ENCODE data around the gene SLC22A4.

Gene SLC22A4

GRCh38 chr5:132376694-132377641 is 82.8 kb downstream of the SLC22A4 start:
- DNase-seq (ENCODE audit: low spot score), result no peak

DNA sequence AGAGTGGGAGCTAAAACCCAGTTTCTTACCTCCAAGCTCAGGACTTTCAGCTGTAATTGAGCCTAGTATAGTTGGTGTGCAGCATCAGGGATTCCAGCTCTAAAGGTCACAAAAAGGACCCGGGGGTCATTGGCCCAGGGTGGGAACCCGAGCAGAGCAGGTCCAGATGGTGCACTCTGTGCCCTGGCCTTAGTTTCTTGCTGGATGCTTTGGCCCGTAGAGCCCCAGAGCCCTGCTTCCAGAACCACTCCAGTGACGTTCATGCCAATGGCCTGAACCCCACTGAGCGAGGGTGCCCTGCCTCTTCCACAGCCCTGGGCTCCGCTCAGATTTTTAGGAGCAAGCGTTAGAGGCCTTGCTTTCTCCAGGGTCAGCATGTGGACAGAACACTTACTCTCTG is 83.5 kb downstream of the SLC22A4 start:
- no peak for DNase-seq (ENCODE audit: low spot score)

DNA sequence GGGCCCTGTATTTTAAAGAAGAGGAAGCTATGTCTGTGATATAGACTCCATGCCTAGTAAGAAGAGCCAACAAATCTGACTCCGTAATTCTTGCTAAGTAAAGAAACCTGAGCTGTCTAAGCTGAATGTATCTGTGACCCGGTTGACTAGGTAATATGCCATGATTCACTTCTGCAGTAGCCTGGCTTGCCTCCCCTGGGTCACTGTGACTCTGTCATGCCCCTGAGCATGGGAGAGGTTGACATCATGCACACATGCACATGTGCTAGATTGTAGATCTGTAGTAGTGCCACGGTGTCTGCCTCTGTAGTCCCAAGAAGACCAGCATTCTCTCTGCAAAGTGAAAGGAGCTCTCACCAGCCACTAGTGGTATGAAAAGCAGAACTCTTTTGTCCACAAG is 84.4 kb downstream of the SLC22A4 start:
- DNase-seq (ENCODE audit: low spot score), result no peak

DNA sequence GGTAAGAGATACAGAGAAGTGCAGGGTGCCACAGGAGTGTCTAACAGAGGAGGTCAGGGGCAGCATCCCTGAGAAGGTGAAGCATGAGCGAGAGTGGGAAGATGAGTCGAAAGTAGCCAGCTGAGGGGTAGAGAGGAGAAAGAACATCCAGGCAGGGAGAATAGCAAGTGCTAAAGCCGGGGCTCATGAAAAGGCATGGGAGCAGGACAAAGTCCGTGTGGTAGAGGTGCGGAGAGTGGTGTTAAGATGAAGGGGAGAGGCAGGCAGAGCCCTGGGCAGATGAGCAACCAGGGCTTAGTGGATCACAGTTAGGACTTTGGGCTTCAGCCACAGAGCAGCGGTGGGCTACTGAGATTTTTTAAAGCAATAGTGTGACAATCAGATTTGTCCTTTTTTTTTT is 85.9 kb downstream of the SLC22A4 start:
- no peak for DNase-seq (ENCODE audit: low spot score)

- DNase-seq (ENCODE audit: low spot score), result no peak
Observed at GRCh38 chr5:132380741-132381140, 86.5 kb downstream of the SLC22A4 start.

GRCh38 chr5:132381614-132382013 is 87.4 kb downstream of the SLC22A4 start:
- no peak for DNase-seq (ENCODE audit: low spot score)

- DNase-seq (ENCODE audit: low spot score), result no peak
Observed at GRCh38 chr5:132383261-132383660, 89.1 kb downstream of the SLC22A4 start.

- DNase-seq (ENCODE audit: low spot score), result no peak
Observed at GRCh38 chr5:132383984-132384383, 89.8 kb downstream of the SLC22A4 start.

DNA sequence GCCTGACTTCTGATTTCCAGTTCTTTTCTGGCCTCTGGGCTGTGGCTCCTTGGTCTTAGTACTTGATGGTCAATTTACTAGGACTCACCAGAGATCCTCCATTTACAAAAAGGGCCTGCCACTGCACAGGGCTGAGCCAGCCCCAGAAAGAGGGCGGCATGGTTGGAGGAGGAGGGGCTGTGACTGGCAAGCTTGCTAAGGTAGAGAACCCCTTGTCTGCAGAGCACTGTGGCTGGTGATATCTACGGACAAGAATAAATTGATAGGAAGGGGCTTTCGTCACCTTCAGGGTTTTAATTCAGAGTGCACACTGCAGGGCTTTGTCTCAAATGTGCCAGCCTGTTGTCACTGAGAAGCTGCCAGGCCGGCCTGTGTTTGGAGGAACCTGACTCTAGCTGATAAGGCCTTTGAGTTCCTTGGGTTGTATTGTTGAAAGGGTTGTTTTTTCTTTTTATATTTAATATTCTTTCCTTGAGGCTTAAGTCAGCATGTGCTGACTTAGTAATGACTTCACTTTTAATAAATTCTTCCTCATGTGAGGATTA is 90.4 kb downstream of the SLC22A4 start:
- DNase-seq (ENCODE audit: low spot score), result no peak

GRCh38 chr5:132385326-132386105 is 91.3 kb downstream of the SLC22A4 start:
- peak; percentile 78 for DNase-seq (ENCODE audit: low spot score)

- peak; percentile 77 for DNase-seq (ENCODE audit: low spot score)
Observed at GRCh38 chr5:132386644-132387286, 92.6 kb downstream of the SLC22A4 start.

DNA sequence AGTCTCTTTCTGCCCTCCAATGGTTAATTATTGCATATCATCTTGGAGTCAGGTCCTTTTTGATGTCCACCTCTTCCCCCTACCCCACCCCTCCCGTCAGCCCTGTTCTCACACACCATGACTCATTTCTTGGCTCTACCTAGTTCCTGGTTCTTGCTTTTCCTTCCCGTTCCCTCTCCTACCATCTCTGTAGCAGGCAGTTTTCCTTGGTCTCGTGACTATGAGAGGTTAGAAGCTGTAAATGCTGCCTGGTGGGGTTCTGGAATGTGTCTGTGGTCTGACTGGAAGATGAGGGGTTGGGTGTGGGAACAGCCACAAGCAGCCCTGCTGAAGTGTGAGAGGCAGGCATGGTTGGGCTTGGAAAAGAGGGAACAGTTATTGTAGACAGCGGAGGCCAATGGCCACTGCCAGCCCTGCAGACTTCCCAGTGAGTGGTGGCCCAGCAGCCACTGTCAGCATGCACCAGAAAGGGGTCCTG is 93.5 kb downstream of the SLC22A4 start:
- peak; percentile 95 for DNase-seq (ENCODE audit: low spot score)

GRCh38 chr5:132388244-132389050 is 94.3 kb downstream of the SLC22A4 start:
- DNase-seq (ENCODE audit: low spot score), result peak; percentile 21

DNA sequence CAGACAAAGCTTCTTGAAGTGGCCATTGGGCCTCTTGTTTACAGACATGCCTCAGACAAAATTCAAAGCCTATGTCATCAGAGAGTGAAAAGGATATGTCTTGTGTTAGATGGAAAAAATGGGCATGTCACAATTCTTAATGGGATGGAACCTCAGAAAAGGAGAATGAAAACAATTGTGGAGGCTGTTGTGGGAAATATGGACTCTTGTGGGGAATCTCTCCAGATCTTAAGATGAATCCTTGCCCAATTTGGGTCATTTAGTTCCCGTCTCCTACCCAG is 94.8 kb downstream of the SLC22A4 start:
- no peak for DNase-seq (ENCODE audit: low spot score)

DNA sequence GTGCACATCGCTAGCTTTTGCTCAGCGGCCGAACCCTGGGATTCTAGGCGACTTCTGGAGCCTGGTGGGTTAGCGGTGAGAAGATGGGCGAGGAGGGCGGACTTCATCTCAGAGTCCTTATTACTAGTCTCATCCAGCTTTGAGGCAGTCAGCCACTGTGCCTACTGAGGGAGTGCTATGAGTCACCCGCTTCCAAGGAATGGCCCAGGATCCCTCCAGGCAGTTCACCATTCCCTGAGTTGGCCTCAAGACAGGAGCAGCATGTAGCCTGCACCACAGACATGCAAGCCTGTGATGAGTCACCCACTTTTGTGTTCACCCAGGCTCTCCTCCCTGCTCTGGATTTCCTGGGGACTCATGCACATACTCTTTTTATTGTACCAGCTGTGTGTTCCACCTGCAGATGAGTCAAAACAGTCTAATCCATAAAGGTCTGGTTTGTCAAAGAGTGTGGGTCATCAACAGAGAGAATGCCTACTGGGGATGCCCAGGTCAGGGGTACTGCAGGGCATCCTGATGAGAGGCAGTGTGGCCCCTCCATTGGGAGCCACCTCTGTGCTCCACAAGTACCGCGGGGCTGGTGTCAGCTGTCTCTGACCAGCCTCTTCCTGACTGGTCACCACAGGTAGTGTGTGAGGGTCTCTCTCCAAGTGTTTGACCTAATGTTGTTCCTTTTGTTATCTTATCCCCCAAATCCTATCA is 95.5 kb downstream of the SLC22A4 start:
- DNase-seq (ENCODE audit: low spot score), result peak; percentile 94

DNA sequence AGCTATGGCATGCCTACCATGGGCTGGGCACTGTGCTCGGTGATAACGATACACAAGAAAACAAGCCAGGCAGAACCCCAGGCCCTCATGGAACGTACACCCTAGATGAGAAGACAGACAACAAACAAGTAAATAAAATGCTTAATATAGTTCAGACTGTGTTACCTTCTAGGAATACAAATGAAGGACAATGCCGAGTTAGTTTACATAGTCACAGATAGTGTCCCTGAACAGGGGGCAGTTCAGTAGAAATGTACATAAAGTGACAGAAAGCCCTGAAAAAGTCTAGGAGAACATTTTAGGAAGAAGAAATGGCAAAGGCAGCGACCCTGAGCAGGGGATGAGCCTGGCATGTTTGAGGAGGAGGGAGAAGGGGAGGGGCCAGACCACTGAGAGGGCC is 97.1 kb downstream of the SLC22A4 start:
- DNase-seq (ENCODE audit: low spot score), result no peak

DNA sequence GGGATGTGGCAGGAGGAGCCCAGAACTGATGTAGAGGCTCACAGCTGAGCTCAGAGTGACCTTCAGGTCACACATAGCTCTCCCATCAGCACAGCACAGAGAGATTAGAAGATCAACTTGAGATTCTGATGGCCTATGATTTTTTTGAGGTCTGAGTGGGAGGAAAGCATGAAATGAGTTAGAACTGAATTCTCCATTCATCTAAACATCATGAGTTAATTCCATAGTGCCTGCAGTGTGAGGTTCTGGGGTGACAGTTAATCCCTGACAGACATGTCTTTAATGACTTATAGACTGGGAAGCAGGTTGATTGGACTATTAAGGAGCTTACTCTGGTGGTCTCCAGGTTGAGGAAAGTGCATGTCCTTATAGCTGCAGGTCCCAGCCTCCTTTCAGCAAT is 97.7 kb downstream of the SLC22A4 start:
- no peak for DNase-seq (ENCODE audit: low spot score)

DNA sequence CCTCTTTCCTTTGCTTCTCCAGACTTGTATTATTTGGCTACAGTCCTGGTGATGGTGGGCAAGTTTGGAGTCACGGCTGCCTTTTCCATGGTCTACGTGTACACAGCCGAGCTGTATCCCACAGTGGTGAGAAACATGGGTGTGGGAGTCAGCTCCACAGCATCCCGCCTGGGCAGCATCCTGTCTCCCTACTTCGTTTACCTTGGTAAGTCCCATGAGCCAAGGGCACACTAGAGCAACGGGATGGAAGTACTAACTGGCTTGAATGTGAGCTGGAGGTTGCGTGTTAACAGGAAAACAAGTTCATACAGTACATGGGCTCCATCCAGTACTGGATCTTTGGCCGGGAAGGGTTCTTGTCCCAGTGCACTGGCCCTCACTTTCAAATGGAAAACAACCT is 98.2 kb downstream of the SLC22A4 start:
- no peak for DNase-seq (ENCODE audit: low spot score)

- DNase-seq (ENCODE audit: low spot score), result no peak
Observed at GRCh38 chr5:132392978-132393825, 99.0 kb downstream of the SLC22A4 start.

Data from hepatic stellate cell (primary cell).